ENCODE results near the gene RPTOR.

DNA sequence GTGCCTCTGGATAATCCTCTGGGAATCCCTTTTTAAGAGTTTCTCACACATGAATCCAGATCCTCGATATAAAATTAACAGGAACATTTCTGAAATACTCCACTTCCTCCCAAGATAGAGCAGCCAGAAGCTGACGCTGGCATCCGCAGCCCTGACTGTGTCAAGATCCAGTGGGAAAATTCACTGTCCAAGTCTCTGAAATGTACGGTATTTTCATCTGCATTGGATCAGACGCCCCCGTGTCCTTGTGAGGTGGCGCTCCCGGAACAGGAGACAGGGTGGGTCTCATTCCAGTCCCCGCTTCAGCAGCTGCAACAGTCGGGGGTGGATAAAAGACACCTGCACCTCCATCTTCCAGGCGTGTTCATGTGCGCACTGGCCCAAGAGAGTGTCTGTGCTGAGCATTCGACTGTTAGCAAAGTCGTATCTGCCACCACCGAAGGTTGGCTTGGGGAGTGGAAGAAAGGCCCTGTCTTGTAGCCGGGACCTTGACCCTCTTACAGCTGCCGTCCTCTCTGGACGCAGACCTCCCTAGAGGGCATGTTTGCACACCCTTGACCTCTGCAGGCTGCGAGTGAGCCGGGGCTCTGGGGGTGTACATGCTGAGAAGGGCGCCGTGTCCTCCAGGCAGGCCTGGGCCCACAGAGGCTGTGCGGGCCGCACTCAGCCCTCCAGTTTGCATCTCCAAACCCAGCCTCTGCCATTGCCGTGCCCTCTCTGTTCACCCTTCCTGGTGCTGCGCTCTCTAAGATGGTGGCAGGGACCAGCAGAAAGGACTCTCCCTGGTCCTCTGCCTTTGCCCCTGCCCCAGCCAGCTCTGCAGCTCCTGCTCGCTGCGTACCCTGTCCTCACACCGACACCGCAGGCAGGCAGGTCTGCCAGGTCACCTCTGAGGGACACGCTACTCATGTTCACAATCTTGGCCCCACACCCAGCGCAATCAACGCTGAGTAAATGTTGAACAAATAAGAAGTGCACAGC lies 375.0 kb downstream of the RPTOR start:
- TF ChIP-seq CTCF (IDR thresholded peaks at IDR 0.05): no peak
- TF ChIP-seq, protein P1, sequence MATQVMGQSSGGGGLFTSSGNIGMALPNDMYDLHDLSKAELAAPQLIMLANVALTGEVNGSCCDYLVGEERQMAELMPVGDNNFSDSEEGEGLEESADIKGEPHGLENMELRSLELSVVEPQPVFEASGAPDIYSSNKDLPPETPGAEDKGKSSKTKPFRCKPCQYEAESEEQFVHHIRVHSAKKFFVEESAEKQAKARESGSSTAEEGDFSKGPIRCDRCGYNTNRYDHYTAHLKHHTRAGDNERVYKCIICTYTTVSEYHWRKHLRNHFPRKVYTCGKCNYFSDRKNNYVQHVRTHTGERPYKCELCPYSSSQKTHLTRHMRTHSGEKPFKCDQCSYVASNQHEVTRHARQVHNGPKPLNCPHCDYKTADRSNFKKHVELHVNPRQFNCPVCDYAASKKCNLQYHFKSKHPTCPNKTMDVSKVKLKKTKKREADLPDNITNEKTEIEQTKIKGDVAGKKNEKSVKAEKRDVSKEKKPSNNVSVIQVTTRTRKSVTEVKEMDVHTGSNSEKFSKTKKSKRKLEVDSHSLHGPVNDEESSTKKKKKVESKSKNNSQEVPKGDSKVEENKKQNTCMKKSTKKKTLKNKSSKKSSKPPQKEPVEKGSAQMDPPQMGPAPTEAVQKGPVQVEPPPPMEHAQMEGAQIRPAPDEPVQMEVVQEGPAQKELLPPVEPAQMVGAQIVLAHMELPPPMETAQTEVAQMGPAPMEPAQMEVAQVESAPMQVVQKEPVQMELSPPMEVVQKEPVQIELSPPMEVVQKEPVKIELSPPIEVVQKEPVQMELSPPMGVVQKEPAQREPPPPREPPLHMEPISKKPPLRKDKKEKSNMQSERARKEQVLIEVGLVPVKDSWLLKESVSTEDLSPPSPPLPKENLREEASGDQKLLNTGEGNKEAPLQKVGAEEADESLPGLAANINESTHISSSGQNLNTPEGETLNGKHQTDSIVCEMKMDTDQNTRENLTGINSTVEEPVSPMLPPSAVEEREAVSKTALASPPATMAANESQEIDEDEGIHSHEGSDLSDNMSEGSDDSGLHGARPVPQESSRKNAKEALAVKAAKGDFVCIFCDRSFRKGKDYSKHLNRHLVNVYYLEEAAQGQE (IDR thresholded peaks at IDR 0.05; ENCODE audit: low read depth, low read length): no peak
